Uterus (tissue), 2 donors: Measurements from ENCODE around the gene DGLUCY.

Source experiments
- CTCF ChIP-seq, 4 experiments: fragments of 200-600 bp in 2 of 4; fragments of 450-650 bp in 2 of 4; sonication (generic) in 2 of 4; IDR thresholded peaks; one replicate each; pipeline ENCODE4 v1.5.1; 2016 to 2019; ENCODE audit warnings: antibody characterized with exemption in 4 of 4, mild to moderate bottlenecking in 2 of 4, moderate library complexity in 1 of 4
- POLR2A ChIP-seq, 2 donors: fragments of 450-650 bp; IDR thresholded peaks; one replicate each; pipeline ENCODE4 v1.6.1; 2016; ENCODE audit warnings: antibody characterized with exemption in 2 of 2, mild to moderate bottlenecking in 1 of 2, moderate library complexity in 1 of 2

DNA sequence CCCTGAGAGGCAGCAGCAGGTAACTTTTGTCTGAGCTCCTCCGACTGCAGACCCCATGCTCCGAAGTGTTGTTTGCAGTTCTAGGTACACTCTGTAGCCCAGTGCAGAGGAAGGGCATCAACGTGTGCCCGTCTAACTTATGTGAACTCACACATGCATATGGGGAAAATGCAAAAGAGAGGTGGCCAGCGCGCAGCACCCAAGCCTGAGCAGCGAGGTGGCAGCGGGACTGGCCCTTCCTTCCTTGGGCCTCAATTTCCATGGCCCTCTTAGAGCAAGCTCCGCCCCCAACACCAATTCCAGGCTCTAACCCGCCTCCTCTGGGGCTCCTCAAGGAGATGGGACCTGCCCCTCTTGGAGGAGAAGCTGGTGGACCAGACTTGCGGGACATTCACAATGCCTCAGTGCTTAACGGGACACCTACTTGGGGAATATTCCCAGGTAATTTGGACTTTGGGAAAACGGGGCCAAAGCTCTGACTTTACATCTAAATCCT lies 102.9 kb downstream of the DGLUCY start:
- TF ChIP-seq CTCF (IDR thresholded peaks at IDR 0.05) (no peak), POLR2A (IDR thresholded peaks at IDR 0.05) (no peak)
